PC-9 (cell line): ENCODE measurements around the gene WDR59.

Experiments
- EZH2 ChIP-seq: fragments of 200-600 bp; sonication (generic); IDR thresholded peaks from 2 replicates; pipeline ENCODE4 v1.8.0; 2017; ENCODE audit warnings: antibody characterized with exemption, low read depth
- TF ChIP-seq, protein P1 (sequence below): fragments of 200-600 bp; sonication (generic); conservative IDR thresholded peaks from 2 replicates; pipeline ENCODE4 v1.6.1; 2017; ENCODE audit warnings: mixed run types, antibody characterized with exemption, mild to moderate bottlenecking, moderate library complexity

DNA sequence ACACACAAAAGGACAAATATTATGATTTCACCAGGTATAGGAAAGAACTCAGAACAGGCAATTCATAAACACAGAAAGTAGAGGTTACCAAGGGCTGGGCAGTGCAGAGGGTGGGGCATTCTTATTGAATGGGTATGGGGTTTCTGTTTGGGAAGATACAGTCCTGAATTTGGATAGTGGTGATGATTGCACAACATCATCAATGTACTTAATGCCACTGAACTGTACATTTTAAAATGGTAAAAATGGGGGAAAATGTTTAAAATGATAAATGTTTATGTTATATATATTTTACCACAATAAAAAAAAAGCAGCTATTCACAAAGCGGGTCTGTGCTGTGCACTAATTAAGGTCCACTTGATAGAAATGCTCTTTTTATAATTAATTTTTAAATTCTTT, 137.7 kb downstream of the WDR59 start:
- TF ChIP-seq, protein P1, sequence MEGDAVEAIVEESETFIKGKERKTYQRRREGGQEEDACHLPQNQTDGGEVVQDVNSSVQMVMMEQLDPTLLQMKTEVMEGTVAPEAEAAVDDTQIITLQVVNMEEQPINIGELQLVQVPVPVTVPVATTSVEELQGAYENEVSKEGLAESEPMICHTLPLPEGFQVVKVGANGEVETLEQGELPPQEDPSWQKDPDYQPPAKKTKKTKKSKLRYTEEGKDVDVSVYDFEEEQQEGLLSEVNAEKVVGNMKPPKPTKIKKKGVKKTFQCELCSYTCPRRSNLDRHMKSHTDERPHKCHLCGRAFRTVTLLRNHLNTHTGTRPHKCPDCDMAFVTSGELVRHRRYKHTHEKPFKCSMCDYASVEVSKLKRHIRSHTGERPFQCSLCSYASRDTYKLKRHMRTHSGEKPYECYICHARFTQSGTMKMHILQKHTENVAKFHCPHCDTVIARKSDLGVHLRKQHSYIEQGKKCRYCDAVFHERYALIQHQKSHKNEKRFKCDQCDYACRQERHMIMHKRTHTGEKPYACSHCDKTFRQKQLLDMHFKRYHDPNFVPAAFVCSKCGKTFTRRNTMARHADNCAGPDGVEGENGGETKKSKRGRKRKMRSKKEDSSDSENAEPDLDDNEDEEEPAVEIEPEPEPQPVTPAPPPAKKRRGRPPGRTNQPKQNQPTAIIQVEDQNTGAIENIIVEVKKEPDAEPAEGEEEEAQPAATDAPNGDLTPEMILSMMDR = no peak
- no peak for TF ChIP-seq EZH2
